ENCODE results near the gene TMEM267. TPM values are rescaled to one million over a fixed set of nuclear protein-coding genes. Genes with fewer than 3 reads are reported as not detected.

TMEM267 gene
- total RNA-seq = 9.6 and 17.2 TPM in 2 replicates

DNA sequence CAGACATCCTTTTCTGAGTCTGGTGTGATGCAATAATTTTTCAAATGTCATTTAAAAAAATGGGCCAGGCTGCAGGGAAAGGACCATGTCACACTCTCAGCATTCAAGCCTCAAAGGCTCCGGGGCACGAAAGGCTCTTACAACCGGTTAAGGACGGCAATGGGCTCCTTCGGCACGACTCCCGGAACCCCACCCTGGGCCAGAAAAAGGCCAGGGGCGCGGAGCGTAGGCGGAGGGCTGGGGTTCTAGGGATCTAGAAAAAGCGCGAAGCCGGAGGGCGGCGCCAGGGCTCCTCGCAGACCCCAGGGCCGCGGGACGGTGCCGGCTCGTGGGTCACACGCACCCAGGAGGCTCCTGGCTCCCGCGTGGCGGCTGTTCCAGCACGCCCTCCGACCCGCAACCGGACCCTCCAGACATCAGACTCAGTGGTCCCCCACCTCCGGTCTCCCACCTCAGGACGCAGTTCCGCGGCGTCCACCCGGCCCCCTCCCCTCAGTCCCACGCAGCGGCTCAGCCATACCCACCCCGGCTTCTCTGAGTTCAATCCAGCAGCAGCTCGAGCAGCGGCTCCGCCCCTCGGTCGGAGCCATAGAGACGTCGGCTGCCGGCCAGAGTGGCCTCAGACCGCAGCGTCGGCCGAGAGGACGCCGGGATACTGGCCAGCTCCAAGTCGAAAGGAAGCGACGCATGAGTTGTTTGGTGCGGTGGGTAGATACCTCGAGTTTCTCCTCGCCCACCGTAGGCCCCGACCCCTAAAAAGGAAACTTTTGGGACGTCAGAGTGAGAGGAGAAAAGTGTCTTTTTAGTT, at the start of gene TMEM267:
Gene TMEM267 (minus strand): TSS at position 568 of the 808 bp plus-strand sequence. CDS start 29,896 bp downstream, outside the sequence.

GRCh38 chr5:43514816-43515677, 31.4 kb upstream of the TMEM267 start, which contains the start of gene C5orf34:
Gene C5orf34 (minus strand): TSS chr5:43515148. CDS start chr5:43509339, 5,809 bp downstream.

GRCh38 chr5:43412156-43412555, 71.5 kb downstream of the TMEM267 start, which contains the start of gene CCL28:
Gene CCL28 (minus strand): TSS chr5:43412391. CDS start chr5:43412316, 75 bp downstream.

Other genes starting within 250 kb of the TMEM267 start
- 83.8 and 255 TPM in 2 replicates for gene HMGCS1, start 170.5 kb downstream of the TMEM267 start, total RNA-seq
- gene CCL28, start 71.5 kb downstream of the TMEM267 start, total RNA-seq = 4.2 and 6.3 TPM in 2 replicates
- 0.88 and 12.0 TPM in 2 replicates for gene C5orf34, start 31.3 kb upstream of the TMEM267 start, total RNA-seq
- 61.7 and 107 TPM in 2 replicates for gene PAIP1, start 73.2 kb upstream of the TMEM267 start, total RNA-seq
- 36.5 and 66.4 TPM in 2 replicates for gene NNT, start 119.3 kb upstream of the TMEM267 start, total RNA-seq

All from placental pericyte (primary cell).